Activated T-cell treated with anti-CD3 and anti-CD28 coated beads for 24 hours (primary cell): ENCODE measurements around the gene LRCH3.

Experiments used
- DNase-seq: peaks from one replicate; pipeline ENCODE4 v3.0.0-alpha.2; 2020; ENCODE audit warnings: low read depth

The LRCH3 gene

DNA sequence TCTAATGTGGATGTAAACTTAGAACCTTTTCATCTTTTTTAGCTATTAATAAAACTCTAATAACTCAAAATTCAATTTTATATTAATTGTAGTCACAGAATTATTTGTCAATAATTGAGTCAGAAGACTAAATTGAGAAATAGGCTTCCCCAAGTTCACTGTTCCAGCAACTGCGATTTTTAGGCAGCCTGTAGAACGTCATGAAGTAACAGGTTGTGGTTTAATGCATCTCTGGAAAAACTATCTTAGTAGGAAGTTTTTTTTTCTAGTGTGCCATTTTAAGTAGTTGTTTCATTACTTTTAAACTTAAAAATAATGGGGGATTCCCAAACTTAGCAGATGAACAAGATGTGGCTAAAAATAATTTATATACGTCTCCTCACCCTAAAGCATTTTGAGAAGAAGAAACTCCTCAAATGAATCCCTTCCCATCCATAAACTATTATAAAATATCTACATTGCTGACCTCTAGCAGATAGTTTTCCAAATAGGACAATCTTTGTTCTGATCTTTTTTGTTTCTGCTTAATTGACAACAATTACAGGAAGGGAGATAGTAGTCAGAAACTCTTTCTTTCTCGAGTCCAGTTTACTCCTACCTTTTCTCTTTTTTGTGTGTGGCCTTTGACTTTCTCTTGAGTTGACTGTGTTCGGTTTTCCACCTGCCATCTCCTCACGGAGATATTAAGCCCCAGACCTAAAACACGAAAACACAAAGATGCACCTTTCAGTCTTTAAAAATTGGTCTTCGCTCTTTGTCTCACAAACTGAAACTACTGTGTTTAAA, 43.1 kb downstream of the LRCH3 start:
- no peak for DNase-seq

DNA sequence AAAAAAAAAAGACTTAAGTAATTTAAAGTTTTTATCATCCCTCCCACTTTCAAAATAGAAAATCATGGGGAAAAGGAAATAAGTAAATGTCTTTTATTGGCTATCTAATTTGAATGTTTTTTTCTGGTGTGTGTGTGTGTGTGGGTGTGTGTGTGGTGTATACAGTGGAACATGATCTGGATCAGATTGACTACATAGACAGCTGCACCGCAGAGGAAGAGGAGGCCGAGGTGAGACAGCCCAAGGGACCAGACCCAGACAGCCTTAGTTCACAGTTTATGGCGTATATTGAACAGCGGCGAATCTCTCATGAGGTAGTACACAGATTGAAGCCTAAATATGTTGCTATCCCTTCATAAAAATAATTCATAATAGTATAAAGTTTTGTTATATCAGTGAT, 44.5 kb downstream of the LRCH3 start:
- no peak for DNase-seq

DNA sequence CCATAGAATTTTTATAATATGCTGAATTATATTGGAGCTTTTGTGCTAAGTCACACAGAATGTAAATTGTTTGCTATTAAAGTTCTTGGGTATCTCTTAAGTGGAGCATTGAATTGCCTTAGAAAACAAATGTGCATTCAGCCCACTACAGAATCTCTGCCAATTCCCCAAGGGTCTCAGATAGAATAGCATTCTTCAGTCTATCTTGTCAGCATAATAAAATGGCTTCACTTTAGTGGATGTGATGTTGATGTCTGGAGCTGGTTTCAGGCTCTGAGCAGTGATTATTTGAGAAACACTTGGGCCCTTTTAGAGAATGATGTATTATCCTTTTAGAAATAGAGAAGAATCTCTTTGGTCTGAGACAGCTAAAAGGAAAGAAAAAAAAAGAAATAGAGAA, 45.2 kb downstream of the LRCH3 start:
- no peak for DNase-seq

DNA sequence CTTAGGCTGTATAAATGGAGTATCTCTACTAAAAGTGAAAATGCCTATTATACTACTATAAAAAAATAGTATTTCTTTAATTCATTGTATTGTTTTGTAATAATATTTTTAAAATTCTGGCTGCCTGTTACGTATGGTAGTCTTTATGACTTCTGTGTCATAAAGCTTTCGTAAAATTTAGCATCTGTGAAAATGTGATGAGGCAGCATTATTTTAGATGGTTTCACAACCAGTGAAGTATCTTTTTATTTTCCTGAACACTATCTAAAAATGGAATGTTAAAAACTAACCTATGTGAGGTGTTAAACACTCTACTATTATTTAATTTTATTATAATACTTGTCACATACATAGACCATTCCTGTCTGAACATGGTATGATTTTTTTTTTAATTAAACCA, 46.2 kb downstream of the LRCH3 start:
- no peak for DNase-seq

DNA sequence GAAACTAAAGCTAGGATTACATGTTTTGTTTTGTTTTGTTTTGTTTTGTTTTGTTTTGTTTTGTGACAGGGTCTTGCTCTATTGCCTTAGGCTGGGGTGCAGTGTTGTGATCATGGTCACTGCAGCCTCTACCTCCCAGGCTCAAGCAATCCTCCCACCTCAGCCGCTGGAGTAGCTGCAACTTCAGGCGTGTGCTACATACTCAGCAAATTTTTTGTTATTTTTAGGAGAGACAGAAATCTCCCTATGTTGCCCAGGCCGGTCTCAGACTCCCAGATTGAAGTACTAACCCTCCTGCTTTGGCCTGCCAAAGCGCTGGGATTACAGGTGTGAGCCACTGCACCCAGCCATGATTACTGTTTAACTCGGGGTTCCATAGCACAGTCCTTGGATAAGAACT, 50.7 kb downstream of the LRCH3 start:
- no peak for DNase-seq

DNA sequence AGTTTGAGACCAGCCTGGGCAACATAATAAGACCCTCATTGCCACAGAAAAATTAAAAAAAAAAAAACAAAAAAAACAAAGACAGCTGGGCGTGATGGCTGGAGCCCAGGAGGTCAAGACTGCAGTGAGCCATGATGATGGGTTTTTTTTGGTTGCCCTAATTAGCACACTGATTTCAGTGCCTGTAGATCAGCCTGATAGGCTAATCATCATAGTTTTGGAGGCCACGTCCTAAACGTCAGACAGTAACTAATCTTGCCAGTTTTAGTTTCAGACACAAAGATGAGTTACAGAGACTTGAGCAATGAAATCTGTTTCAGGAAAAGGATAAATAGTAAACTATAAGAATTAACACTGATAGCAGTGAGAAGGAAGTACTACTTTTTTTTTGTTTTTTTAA, 55.4 kb downstream of the LRCH3 start:
- no peak for DNase-seq

DNA sequence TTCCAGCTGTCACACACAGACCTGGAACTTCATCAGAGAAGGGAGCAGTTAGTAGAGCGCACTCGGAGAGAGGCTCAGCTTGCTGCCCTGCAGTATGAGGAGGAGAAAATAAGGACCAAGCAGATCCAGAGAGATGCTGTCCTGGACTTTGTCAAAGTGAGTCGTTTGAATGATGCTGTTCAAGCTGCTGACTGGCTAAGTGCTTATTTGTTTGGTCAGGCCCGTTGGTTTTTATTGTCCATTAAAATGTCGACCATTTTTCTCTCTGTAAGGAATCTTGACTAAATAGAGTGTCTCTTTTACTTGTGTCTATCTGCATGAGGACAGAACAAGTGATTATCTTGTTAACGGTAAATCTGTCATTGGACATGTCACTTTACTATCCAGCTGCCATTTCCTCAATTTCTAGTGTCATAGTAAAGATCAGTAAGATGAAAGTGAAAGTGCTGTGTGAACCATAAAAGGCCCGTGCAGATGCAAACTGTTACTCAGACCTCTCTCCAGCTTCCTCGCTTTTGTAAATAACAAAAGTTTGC, 56.9 kb downstream of the LRCH3 start:
- peak; percentile 1 for DNase-seq

DNA sequence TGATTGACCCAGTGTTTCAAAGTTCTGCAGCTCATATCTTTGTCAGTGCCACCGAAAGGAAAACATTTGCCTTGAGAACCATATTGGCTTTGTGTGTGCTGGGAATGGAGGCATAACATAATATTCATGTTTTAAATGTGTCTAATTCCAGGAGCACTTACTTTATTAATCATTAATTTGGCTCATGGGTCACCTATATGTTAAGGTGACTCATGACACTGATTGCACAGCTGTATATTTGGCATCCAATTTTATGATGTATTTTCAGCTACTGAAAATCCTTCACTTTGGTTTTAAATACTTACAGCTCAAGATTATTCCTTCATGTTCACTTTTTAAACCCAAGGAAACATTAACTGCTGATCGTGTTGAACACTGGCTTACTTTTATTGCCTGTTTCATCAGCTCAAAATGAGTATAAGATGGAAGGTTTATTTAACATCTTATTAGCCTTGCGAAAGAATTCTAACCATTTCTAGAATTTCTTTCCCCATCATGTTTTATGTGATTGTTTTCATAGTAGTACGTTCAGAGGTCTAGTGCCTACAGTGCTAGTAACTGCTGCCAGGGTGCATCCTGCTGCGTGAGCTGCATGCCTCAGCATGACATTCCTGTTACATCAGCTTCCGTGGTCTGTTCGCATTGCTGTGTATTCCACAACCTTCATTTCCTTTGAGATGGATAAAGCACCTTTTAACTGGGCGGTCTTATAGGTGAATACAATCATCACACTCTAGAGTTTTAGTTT, 63.7 kb downstream of the LRCH3 start:
- DNase-seq, result no peak

DNA sequence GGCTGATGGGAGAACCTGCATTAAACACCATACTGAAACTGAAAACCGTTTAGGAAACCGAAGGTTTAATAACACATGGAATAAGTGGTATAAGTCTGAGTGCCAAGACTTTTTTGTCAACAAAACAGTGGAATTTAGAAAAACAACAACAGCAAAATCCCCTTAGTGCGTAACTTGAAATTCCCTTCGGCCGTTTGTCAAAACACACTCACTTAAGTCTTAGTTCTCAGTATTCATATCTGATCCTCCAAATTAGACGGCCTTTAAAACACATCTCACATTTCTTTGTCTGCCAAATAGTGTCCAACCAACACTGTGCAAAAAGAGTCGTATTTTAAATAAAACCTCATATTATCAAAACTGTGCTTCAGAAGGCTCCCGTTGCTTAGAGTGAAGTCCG, 64.5 kb downstream of the LRCH3 start:
- no peak for DNase-seq

DNA sequence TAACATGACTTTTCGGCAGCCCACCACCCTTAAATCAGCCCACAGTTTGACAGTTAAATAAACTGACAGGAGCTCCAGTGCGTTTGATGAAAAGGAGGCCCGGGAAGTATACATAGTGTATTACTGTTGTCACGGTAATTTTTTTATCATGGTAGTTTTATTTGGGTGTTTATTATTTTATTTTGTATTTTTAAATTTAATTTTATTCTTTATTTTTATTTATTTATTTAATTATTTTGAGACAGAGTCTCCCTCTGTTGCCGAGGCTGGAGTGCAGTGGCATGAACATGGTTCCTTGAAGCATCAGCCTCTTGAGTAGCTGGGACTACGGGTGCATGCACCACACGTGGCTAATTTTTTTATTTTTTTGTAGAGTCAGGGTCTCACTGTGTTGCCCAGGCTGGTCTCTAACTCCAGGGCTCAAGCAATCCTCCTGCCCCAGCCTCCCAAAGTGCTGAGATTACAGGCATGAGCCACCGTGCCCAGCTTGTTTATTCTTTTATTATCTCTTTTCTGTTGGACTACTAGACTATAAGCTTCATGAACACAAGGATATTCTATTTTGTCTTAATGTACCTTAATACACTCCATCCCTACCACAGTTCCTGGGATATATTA, 65.3 kb downstream of the LRCH3 start:
- no peak for DNase-seq

DNA sequence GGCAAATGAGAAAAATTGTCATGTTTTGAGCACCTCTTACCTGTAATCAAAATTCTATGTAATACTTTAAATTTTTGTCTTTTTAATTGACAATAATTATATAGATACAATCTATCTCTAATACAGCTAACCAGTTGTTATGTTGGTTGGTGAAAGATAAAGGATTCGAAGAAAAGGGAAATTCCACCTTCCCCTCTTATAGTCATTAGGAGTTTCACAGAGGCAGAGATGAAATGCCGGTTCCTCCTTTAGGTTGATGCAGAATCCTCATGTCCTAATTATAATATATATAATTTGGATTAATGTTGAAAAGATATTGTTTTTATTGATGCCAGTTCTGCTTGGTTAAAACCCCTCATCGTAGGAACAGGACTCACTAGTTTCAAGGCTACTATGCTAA, 67.1 kb downstream of the LRCH3 start:
- DNase-seq, result no peak

DNA sequence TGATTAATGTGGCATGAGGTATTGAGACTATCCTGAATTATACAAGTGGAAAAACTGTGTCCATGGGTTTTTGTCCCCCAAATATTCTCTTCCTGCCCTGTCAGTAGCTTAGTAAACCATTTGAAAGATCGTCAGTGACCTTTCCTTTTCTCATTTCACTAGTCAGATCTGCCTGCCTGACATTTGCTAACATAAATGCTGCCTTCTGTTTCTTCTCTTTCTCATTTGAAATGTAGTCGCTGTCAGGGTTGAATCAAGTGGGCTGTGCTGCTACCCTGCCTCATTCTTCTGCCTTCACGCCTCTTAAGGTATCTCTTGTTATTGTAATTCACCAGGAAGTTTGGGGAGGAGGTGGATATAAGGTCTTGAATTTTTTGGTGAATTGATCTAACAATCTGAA, 67.5 kb downstream of the LRCH3 start:
- DNase-seq, result no peak

DNA sequence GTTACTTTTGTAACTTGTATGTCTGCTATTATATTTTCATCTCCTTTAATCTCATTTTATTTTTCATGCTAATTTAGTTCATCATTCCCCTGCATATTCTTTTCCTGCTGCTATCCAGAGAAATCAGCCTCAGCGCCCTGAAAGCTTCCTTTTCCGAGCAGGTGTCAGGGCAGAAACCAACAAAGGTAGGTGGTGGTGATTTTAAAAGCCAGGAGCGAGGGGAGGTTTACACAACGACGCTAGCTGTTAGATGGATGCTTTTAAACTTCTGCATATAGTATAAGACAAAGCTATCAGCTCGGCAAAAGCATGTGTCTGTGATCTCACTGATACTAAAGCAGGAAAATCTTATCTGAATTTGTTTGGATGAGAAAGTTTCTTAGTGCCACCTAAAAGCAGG, 75.0 kb downstream of the LRCH3 start:
- DNase-seq, result no peak

DNA sequence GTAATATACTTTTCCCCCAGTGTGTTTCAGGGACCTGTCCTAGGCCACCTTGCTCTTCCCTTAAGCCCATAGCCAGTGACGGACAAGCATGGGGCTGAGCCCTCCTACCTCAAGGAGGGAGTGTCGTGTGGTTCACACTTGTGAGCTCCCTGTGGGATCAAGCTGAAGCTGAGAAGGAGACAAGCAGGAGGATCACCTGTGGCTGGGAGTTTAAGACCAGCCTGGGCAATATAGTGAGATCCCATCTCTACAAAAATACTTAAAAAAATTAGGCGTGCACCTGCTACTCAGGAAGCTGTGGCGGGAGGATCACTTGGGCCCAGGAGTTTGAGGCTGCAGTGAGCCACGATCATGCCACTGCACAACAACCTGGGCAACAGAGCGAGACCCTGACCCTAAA, 82.3 kb downstream of the LRCH3 start:
- DNase-seq, result no peak

DNA sequence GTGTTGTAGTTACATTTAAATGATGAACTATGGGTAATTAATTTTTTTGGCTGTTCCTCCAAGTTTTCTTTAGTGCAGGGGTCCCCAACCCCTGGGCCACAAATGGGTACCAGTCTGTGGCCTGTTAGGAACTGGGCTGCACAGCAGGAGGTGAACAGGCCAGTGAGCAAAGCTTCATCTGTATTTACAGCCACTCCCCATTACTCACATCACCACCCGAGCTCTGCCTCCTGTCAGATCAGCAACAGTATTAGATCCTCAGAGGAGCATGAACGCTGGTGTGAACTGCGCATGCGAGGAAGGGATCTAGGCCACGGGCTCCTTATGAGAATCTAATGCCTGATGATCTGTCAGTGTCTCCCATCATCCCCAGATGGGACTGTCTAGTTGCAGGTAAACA, 83.0 kb downstream of the LRCH3 start:
- no peak for DNase-seq

DNA sequence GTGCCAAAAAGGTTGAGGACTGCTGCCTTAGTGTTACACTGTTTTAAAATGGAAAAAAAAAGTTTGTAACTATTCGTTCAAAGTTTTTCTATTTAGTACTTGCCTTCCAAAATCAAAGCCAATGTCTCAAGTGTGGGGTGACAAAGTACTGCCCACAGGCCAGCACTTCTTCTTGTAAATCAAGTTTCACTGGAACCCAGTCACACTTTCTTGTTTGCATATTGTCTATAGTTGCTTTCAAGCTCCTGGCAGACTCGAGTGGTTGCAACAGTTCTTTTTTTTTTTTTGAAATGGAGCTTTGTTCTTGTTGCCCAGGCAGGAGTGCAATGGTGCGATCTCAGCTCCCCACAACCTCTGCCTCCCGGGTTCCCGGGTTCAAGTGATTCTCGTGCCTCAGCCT, 83.6 kb downstream of the LRCH3 start:
- no peak for DNase-seq

DNA sequence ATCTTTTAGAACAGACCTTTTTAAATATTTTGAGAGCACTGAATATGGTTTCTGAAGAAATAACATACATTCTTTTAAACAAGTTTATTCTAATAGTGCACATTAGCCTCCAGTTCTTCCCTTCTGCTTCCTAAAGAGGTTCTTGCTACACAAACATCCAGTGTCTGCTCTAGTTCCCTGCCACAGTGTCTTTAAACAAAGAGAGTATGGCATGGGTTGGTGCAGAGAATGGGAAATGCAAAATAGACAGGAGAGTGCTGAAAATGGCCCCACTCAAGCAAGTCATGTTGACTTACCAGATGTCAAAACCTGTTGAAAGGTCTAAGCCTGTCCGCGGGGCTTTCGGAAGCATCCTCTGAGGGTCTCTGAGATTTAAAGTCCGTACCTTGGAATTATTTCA, 86.8 kb downstream of the LRCH3 start:
- DNase-seq, result no peak

DNA sequence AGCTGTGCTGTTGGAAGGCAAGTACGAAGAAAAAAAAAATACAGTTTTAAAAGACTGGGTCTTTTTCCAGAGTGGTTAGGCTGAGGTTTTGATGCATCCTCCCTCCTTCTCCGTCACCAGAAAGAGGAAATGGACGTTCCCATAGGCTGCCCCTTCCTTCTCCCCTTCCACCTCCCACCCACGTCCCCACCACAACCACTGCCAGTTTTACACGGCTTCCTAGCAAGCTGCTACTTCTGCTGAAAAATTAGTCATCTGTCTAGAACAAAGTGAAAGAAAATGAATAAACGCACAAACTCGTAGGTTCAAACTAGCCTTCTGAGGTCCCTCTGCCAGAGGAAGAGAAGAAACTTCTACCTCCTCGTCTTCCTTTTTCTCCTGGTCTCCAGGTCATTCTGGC, 87.4 kb downstream of the LRCH3 start:
- DNase-seq, result peak; percentile 50

DNA sequence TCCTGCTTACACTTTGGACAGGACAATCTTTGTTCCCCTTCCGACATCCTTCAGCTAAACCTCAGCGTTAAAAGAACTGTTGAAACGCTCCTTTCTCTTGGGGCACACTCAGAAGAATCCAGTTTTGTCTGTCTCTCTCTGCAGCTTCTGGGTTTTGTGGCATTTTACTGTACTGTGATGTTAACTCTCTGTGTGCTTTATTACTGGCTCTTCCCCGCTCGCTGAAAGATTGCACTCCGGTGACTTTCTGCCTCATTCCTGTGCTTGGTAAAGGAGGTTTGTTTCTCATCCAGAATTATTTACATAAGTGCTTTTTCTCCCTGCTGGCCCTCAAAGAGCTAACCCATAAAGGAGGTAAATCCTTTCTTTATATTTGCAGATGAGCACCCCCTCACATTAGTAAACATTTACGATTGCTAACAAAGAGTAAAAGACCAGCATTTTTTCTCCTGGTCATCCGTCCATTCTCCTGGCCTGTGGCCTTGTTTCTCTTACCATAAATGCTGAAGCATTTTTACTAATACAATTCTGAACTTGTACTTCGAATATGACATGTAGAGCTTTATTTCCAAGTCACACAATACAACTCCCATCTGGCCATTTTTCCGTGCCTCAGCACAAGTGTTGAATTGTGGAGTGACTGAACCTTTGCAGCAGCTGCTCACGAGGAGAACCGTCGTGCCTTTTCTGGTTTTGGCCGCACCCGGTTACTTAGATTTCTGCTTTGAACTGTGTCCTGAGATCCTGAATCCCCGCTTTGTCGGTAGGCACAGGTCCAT, 89.6 kb downstream of the LRCH3 start:
- no peak for DNase-seq

DNA sequence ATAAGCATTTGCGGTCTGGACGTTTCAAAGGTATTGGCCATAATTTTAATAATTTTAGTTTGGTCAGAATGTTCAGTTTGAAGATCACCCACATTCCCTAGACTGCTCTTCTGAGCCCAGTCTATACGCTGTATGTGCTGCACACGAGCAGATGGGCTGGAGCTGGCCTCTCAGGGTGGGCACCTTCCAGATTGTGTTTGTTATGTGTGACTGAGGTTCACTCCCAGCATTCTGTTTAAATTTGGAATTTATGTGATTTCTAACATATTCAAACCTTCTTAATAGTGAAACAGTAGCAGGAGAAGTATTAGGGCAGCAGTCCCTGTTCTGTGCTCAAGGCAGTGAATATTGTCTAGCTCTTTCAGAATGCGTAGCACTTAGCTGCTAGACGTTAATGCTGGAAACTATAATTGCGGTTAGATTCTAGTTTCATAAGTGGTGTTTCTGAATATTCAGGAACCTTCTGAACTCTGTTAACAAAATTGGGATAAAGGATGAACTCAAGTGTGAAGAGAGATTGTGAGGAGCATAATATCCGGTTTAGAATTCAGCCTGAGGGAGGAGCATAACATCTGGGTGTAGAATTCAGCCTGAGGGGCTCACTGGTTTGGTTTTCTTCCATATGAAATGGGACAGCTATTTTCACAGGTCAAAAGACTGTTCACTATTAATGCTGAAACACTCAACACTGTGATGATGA, 90.4 kb downstream of the LRCH3 start:
- DNase-seq, result no peak

DNA sequence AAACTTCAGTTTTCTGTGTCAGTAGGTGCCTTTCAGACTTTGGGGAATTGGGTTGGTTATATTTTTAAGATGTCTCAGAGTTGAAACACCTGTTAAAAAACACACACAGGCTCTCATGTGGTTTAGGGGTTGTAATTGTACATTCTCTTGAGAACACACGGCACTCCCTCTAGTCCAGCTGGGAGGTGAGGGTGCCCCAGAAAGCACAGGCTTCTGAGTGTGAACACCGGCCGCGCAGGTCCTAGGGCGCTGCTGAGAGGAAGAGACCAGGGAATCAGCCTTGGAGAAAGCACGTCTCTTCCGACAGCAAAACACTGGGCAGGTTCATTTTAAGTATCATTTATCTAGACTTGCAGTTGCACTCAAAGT, 90.9 kb downstream of the LRCH3 start:
- no peak for DNase-seq

DNA sequence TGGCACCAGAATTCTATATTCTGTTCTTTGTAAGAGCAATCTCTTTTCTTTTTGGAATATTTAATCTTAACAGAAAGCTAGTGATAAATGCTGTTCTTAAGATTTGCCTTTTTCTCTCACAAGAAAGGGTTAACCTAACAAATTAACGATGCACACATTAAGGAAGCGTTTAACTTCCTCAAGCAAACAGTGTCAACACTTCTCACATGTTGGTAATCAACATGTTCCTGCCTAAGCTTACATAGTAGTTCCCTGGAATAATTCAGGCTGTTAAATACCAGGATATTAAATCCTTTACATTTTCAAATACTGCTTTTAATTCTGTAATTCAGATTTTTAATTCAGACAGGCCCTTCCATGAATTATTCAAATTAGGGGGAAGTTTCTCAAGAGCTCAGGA, 91.5 kb downstream of the LRCH3 start:
- no peak for DNase-seq
